ENCODE results near the gene ADAMTS17.
"Not testable (repeated sequence)": the region's sequence is repeated elsewhere in the genome, so short reads cannot be mapped to it uniquely, and the experiment has no call there.

ADAMTS17 gene

GRCh38 chr15:100108846-100109245, 232.9 kb downstream of the ADAMTS17 start:
- no peak for DNase-seq (ENCODE audit: low read depth)

- no peak for DNase-seq (ENCODE audit: low read depth)
Measured at GRCh38 chr15:100108346-100108745, 233.4 kb downstream of the ADAMTS17 start.

- no peak for DNase-seq (ENCODE audit: low read depth)
Measured at GRCh38 chr15:100107606-100108225, 234.1 kb downstream of the ADAMTS17 start.

GRCh38 chr15:100107151-100107550, 234.6 kb downstream of the ADAMTS17 start:
- no peak for DNase-seq (ENCODE audit: low read depth)

GRCh38 chr15:100106732-100107131, 235.0 kb downstream of the ADAMTS17 start:
- DNase-seq (ENCODE audit: low read depth): no peak

- no peak for DNase-seq (ENCODE audit: low read depth)
Measured at GRCh38 chr15:100105101-100105500, 236.7 kb downstream of the ADAMTS17 start.

- DNase-seq (ENCODE audit: low read depth): no peak
Measured at GRCh38 chr15:100104245-100104644, 237.5 kb downstream of the ADAMTS17 start.

- DNase-seq (ENCODE audit: low read depth): no peak
Measured at GRCh38 chr15:100103828-100104227, 237.9 kb downstream of the ADAMTS17 start.

- no peak for DNase-seq (ENCODE audit: low read depth)
Measured at GRCh38 chr15:100101426-100102089, 240.2 kb downstream of the ADAMTS17 start.

- DNase-seq (ENCODE audit: low read depth): no peak
Measured at GRCh38 chr15:100100926-100101325, 240.8 kb downstream of the ADAMTS17 start.

- DNase-seq (ENCODE audit: low read depth): no peak
Measured at GRCh38 chr15:100099976-100100375, 241.8 kb downstream of the ADAMTS17 start.

- DNase-seq (ENCODE audit: low read depth): no peak
Measured at GRCh38 chr15:100098705-100099104, 243.1 kb downstream of the ADAMTS17 start.

- DNase-seq (ENCODE audit: low read depth): no peak
Measured at GRCh38 chr15:100097342-100098127, 244.2 kb downstream of the ADAMTS17 start.

GRCh38 chr15:100096700-100097099, 245.1 kb downstream of the ADAMTS17 start:
- DNase-seq (ENCODE audit: low read depth): no peak

GRCh38 chr15:100096248-100096600, 245.6 kb downstream of the ADAMTS17 start:
- no peak for DNase-seq (ENCODE audit: low read depth)

- DNase-seq (ENCODE audit: low read depth): peak; percentile 24
Measured at GRCh38 chr15:100095541-100096247, 246.1 kb downstream of the ADAMTS17 start.

GRCh38 chr15:100094127-100094510, 247.7 kb downstream of the ADAMTS17 start:
- DNase-seq (ENCODE audit: low read depth): no peak

- peak; percentile 69 for DNase-seq (ENCODE audit: low read depth)
Measured at GRCh38 chr15:100093211-100094126, 248.3 kb downstream of the ADAMTS17 start.

GRCh38 chr15:100092034-100092433, 249.7 kb downstream of the ADAMTS17 start:
- no peak for DNase-seq (ENCODE audit: low read depth)

GRCh38 chr15:100090411-100090810, 251.4 kb downstream of the ADAMTS17 start:
- DNase-seq (ENCODE audit: low read depth): no peak

- not testable (repeated sequence) for DNase-seq (ENCODE audit: low read depth)
Measured at GRCh38 chr15:100084042-100084821, 257.5 kb downstream of the ADAMTS17 start.

Data from ELR (cell line).